Gastrocnemius medialis (tissue), 4 donors: ENCODE data around the gene RMDN3.

Experiments used
- POLR2A ChIP-seq, 2 donors: fragments of 450-650 bp; IDR thresholded peaks; one replicate each; pipeline ENCODE4 v1.6.1; 2017; ENCODE audit warnings: antibody characterized with exemption in 2 of 2, mild to moderate bottlenecking in 2 of 2, moderate library complexity in 2 of 2
- TF ChIP-seq, protein P1 (sequence below), 5 experiments: fragments of 450-650 bp in 3 of 5; fragments of 200-600 bp in 2 of 5; sonication (generic) in 2 of 5; IDR thresholded peaks in 4 of 5; conservative IDR thresholded peaks in 1 of 5; 1 replicate in 4 of 5; 2 replicates in 1 of 5; pipeline ENCODE4 v1.5.1; 2016 to 2019; ENCODE audit warnings: antibody characterized with exemption in 5 of 5, mild to moderate bottlenecking in 3 of 5, moderate library complexity in 3 of 5

DNA sequence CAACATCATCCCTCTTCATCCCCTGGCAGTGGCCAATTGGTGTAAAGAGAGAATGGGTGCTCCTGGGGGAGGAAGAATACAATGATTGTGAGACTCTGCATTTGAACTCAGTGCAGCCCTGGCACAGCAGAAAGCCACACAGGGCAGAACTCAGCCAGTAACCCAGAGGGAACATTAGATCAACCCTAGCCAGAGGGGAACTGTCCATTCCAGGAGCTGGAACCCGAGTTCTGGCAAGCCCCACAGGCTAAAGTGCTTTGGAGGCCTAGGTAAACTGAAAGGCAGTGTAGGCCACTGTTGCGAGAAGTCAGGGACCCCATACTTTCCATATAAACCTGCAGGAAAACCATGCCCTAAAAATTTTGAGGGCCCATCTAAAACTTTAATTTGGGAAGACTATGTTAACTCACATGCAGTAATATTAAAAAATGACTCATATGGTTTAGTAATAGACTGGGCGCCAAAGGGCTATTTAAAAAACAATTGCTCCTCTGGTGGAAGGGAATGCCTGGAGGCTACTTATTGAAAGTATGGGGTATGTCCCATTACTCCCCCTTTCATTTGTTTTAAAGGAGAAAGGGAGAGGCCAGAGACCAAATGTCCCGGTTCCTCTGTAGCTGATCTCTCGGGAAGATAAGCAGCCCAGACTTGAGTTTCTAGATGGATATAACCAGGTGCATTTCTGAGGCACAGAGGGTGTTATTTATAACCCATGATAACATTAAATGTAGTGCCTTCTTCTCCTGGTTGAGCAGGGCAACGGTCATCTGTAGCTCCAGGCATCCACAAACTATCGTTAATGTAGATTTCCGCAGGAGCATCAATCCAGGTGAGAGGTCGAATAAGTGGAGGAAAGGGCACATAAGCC lies 65.9 kb downstream of the RMDN3 start:
- TF ChIP-seq, protein P1, sequence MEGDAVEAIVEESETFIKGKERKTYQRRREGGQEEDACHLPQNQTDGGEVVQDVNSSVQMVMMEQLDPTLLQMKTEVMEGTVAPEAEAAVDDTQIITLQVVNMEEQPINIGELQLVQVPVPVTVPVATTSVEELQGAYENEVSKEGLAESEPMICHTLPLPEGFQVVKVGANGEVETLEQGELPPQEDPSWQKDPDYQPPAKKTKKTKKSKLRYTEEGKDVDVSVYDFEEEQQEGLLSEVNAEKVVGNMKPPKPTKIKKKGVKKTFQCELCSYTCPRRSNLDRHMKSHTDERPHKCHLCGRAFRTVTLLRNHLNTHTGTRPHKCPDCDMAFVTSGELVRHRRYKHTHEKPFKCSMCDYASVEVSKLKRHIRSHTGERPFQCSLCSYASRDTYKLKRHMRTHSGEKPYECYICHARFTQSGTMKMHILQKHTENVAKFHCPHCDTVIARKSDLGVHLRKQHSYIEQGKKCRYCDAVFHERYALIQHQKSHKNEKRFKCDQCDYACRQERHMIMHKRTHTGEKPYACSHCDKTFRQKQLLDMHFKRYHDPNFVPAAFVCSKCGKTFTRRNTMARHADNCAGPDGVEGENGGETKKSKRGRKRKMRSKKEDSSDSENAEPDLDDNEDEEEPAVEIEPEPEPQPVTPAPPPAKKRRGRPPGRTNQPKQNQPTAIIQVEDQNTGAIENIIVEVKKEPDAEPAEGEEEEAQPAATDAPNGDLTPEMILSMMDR (IDR thresholded peaks at IDR 0.05 in 4 of 5, conservative IDR thresholded peaks at IDR 0.05 in 1 of 5), result no peak
- TF ChIP-seq POLR2A (IDR thresholded peaks at IDR 0.05), result no peak
